Naive thymus-derived CD8-positive, alpha-beta T cell (primary cell): ENCODE results near the gene CHI3L2. TPM values are rescaled to one million over a fixed set of nuclear protein-coding genes. Genes with fewer than 3 reads are reported as not detected.
A peak's percentile ranks its signal among the peaks of the same experiment; 100 is the strongest.

ENCODE experiments used
- ATAC-seq, 2 donors: fragments of 150-1000 bp; cut with Tn5 transposase in 1 of 2; sonication (Bioruptor Pico), chemical (Tn5 transposase) in 1 of 2; 1 replicate in 1 of 2; 2 replicates in 1 of 2; pipeline ENCODE4 v1.10.0; 2021; ENCODE audit warnings: mild to moderate bottlenecking in 2 of 2, moderate library complexity in 2 of 2
- POLR2A ChIA-PET: fragments of 350-600 bp; sonication (Branson Sonifier 250); formaldehyde crosslinking; loops from one replicate; lab custom pipeline; 2021; ENCODE audit warnings: antibody characterized with exemption; lab: Charles Lee
- DNase-seq, 10 donors: peaks; one replicate each; pipeline versions ENCODE4 v3.0.0 to v3.0.0-alpha.2; 2020 to 2022
- H3K27ac Mint-ChIP-seq, 10 donors: one replicate each; pipeline ENCODE4 v1.8.0; 2020 to 2022; ENCODE audit warnings: mild to moderate bottlenecking in 10 of 10, mixed read lengths in 10 of 10, moderate library complexity in 4 of 10, inconsistent platforms in 1 of 10
- H3K27me3 Mint-ChIP-seq, 5 donors: one replicate each; pipeline ENCODE4 v1.8.0; 2021 to 2022; ENCODE audit warnings: mixed read lengths in 5 of 5
- H3K36me3 Mint-ChIP-seq, 3 donors: one replicate each; pipeline ENCODE4 v1.8.0; 2020 to 2022; ENCODE audit warnings: mixed read lengths in 3 of 3, mild to moderate bottlenecking in 2 of 3, inconsistent platforms in 1 of 3
- H3K4me1 Mint-ChIP-seq, 4 donors: one replicate each; pipeline ENCODE4 v1.8.0; 2021 to 2022; ENCODE audit warnings: mixed read lengths in 4 of 4
- H3K4me3 Mint-ChIP-seq, 10 donors: one replicate each; pipeline ENCODE4 v1.8.0; 2020 to 2022; ENCODE audit warnings: mild to moderate bottlenecking in 10 of 10, mixed read lengths in 10 of 10, moderate library complexity in 6 of 10, inconsistent platforms in 1 of 10
- H3K9me3 Mint-ChIP-seq, 9 donors: one replicate each; pipeline ENCODE4 v1.8.0; 2020 to 2022; ENCODE audit warnings: mixed read lengths in 9 of 9, mild to moderate bottlenecking in 3 of 9, inconsistent platforms in 1 of 9, moderate library complexity in 1 of 9
- polyA plus RNA-seq, 3 donors: library from polyadenylated mRNA; unstranded; fragments of 300-500 nt; fragmentation: Illumina TruSeq; gene quantifications; one replicate each; pipeline ENCODE4 v1.2.3, GENCODE V29; 2021
- total RNA-seq, 8 experiments: library from RNA in 2 of 8; stranded (reverse) in 2 of 8; gene quantifications; one replicate each; pipeline ENCODE4 v1.2.3 and lab custom pipeline; 2021 to 2026

Gene CHI3L2
- total RNA-seq (1 to 10 TPM; 5.7 to 6.5 TPM), polyA plus RNA-seq (10 to 100 TPM; 45.4 to 69.0 (median 48.6) TPM), total RNA-seq (lab: John Stamatoyannopoulos, UW) (4.0 to 20.2 (median 7.9) reads per million in 6 experiments)

- Mint-ChIP-seq H3K27ac (peak within 1 kb of the TSS; percentile 32 to 98 (median 96)), H3K36me3 (peaks cover 0 to 6% (median 0%) of the 10 kb centered on the region in 3 donors), H3K9me3 (peaks cover 0 to 8% (median 0%) of the 10 kb centered on the region in 9 donors), H3K4me3 (peak within 1 kb of the TSS; percentile 19 to 85 (median 70)), H3K27me3 (no peaks in the 10 kb centered on the region), H3K4me1 (peaks cover 41 to 95% (median 88%) of the 10 kb centered on the region in 4 donors)
- no peak for DNase-seq
- POLR2A ChIA-PET, result interaction anchor here (0.6 to 23.4 kb wide), 6 partner anchors 9 to 103 kb away, joined by 3 to 1200 read pairs (median 8); partner anchors contain the start of gene DENND2D
- no peak for ATAC-seq
These were observed at the start of gene CHI3L2 for GRCh38 chr1:111227434-111227833. Gene CHI3L2, plus strand, starts transcription at chr1:111227713. Its CDS starts 17 bp downstream, at chr1:111227730.

- Mint-ChIP-seq H3K4me1 (peaks cover 23 to 65% (median 59%) of the 10 kb centered on the region in 4 donors), H3K9me3 (no peaks in the 10 kb centered on the region), H3K36me3 (peaks cover 6 to 79% (median 7%) of the 10 kb centered on the region in 3 donors), H3K27ac (peak overlapping the region; percentile 71 to 97 (median 83)), H3K4me3 (no peak overlapping the region), H3K27me3 (no peaks in the 10 kb centered on the region)
- ATAC-seq (no peak), DNase-seq (no peak)
- POLR2A ChIA-PET, result interaction anchor here (0.6 to 16.0 kb wide), 2 partner anchors 18 to 270 kb away, joined by 3 to 221 read pairs; partner anchors contain the start of gene DENND2D
These were observed 47.5 kb upstream of the CHI3L2 start for GRCh38 chr1:111179968-111180533.

DNA sequence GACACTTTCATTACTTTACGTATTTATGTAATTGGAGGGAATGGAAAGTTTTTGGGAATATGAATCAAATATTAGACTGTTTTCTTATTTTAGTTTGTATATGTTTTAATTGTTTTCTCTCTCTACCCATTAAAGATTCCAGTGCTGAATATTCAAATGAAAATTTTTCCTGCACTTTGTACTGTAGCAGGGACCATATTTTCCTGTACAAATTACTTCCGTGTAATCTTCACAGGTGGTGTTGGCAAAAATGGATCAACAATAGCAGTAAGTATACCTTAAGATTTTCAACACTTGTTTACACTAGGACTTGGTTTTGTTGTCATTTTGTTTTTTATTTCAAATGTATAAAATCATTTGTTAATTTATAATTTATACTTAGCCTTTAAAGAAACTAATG, 45.5 kb upstream of the CHI3L2 start:
- Mint-ChIP-seq H3K9me3 (no peaks in the 10 kb centered on the region), H3K4me1 (peaks cover 33 to 75% (median 75%) of the 10 kb centered on the region in 4 donors), H3K4me3 (no peak overlapping the region), H3K27me3 (no peaks in the 10 kb centered on the region), H3K36me3 (peaks cover 0 to 80% (median 12%) of the 10 kb centered on the region in 3 donors), H3K27ac (peak overlapping the region; percentile 35 to 97 (median 76))
- ATAC-seq (no peak), DNase-seq (no peak)
- POLR2A ChIA-PET, result interaction anchor here (1.4 to 16.0 kb wide), 4 partner anchors 16 to 40 kb away, joined by 7 to 221 read pairs (median 8); partner anchors contain the start of gene DENND2D

DNA sequence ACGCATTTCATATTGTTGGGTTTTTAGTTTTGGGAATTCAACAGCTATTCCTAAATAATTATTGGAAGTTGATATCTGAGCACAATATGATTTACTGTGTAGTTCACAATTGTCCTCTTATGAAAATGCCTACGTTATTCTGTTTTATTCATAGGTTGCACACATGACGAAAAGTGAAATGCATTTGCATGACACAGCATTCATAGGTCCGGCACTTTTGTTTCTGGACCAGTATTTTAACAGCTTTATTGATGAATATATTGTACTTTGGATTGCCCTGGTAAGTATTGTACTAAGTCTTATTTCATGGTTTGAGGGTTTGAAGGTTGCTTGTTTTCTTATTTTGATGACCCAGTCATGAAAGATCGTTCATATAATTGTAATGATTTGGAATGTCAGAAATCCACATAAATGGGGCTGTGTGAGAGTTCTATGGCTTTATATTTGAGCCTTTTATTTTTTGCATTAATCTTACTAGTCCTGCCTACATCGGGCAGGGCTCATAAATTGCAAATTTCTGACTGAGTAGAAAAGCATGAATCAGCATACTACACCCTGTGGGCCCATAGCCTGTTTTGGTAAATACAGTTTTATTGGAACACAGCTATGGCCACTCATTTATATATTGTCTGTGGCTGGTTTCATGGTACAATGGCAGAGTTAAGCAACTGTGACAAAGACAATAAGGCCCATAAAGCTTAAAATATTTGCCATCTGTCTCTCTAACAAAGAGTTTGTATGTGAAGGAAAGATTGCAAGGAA, 44.0 kb upstream of the CHI3L2 start:
- ATAC-seq (no peak), DNase-seq (no peak)
- Mint-ChIP-seq H3K4me3 (no peak overlapping the region), H3K36me3 (peaks cover 0 to 85% (median 19%) of the 10 kb centered on the region in 3 donors), H3K27ac (peak overlapping the region; percentile 24 to 97 (median 72)), H3K4me1 (peaks cover 43 to 87% (median 85%) of the 10 kb centered on the region in 4 donors), H3K9me3 (no peaks in the 10 kb centered on the region), H3K27me3 (no peaks in the 10 kb centered on the region)
- POLR2A ChIA-PET, result interaction anchor here (0.6 to 16.0 kb wide), 7 partner anchors 9 to 45 kb away, joined by 3 to 221 read pairs (median 7); partner anchors contain the start of gene DENND2D

DNA sequence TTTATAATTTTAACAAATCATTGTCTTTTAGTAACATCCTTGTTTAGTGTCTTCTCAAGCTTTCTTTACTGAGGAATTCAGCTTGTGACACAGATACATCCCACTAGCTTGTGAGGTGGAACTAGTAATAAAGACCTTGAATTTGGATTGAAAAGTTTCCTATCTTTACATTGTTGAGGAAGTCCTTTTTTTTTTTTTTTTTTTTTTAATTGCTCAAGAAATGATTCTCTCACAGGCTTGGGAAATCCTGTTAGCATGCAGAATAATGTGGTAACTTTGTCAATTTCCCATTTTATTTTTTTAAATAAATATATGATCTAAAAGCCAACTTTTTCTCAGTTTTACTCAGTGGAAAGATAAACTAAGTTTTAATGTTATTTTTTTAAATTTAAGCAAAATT, 42.9 kb upstream of the CHI3L2 start:
- DNase-seq (no peak), ATAC-seq (no peak)
- Mint-ChIP-seq H3K4me3 (no peak overlapping the region), H3K36me3 (peaks cover 0 to 87% (median 26%) of the 10 kb centered on the region in 3 donors), H3K9me3 (no peaks in the 10 kb centered on the region), H3K27me3 (no peaks in the 10 kb centered on the region), H3K4me1 (peaks cover 45 to 91% (median 89%) of the 10 kb centered on the region in 4 donors), H3K27ac (peak overlapping the region in 6 of 10 donors; percentile 7 to 97 (median 40))
- POLR2A ChIA-PET, result interaction anchor here (0.7 to 16.0 kb wide), 5 partner anchors 11 to 38 kb away, joined by 3 to 221 read pairs (median 4); partner anchors contain the start of gene DENND2D

GRCh38 chr1:111190931-111191451, 36.5 kb upstream of the CHI3L2 start:
- no peak for DNase-seq
- Mint-ChIP-seq H3K27ac (peak overlapping the region; percentile 78 to 99 (median 96)), H3K36me3 (peaks cover 30 to 100% (median 75%) of the 10 kb centered on the region in 3 donors), H3K27me3 (no peaks in the 10 kb centered on the region), H3K9me3 (no peaks in the 10 kb centered on the region), H3K4me3 (peak overlapping the region in 8 of 10 donors; percentile 30 to 100 (median 84)), H3K4me1 (peaks cover 67 to 100% (median 99%) of the 10 kb centered on the region in 4 donors)
- POLR2A ChIA-PET, result interaction anchor here (0.5 to 20.0 kb wide), 9 partner anchors 4 to 258 kb away, joined by 3 to 1200 read pairs (median 6); partner anchors contain the start of genes CEPT1, CHI3L2, DENND2D and DRAM2
- no peak for ATAC-seq

- Mint-ChIP-seq H3K4me3 (peak overlapping the region in 9 of 10 donors; percentile 7 to 100 (median 99)), H3K27ac (peak overlapping the region; percentile 78 to 99 (median 96)), H3K9me3 (no peaks in the 10 kb centered on the region), H3K36me3 (peaks cover 35 to 100% (median 80%) of the 10 kb centered on the region in 3 donors), H3K27me3 (no peaks in the 10 kb centered on the region), H3K4me1 (peaks cover 71 to 100% (median 99%) of the 10 kb centered on the region in 4 donors)
- POLR2A ChIA-PET, result interaction anchor here (0.8 to 20.0 kb wide), 8 partner anchors 5 to 257 kb away, joined by 3 to 1200 read pairs (median 14); partner anchors contain the start of genes CEPT1, CHI3L2, DENND2D and DRAM2
- DNase-seq, result no peak
- ATAC-seq, result no peak
These were observed 36.0 kb upstream of the CHI3L2 start for GRCh38 chr1:111191496-111191895.

- peak overlapping the region; percentile 78 to 99 (median 96) for H3K27ac Mint-ChIP-seq
- POLR2A ChIA-PET, result interaction anchor here (0.8 to 20.0 kb wide), 8 partner anchors 5 to 257 kb away, joined by 3 to 1200 read pairs (median 14); partner anchors contain the start of genes CEPT1, CHI3L2, DENND2D and DRAM2
These were observed 35.4 kb upstream of the CHI3L2 start for GRCh38 chr1:111192074-111192473.

DNA sequence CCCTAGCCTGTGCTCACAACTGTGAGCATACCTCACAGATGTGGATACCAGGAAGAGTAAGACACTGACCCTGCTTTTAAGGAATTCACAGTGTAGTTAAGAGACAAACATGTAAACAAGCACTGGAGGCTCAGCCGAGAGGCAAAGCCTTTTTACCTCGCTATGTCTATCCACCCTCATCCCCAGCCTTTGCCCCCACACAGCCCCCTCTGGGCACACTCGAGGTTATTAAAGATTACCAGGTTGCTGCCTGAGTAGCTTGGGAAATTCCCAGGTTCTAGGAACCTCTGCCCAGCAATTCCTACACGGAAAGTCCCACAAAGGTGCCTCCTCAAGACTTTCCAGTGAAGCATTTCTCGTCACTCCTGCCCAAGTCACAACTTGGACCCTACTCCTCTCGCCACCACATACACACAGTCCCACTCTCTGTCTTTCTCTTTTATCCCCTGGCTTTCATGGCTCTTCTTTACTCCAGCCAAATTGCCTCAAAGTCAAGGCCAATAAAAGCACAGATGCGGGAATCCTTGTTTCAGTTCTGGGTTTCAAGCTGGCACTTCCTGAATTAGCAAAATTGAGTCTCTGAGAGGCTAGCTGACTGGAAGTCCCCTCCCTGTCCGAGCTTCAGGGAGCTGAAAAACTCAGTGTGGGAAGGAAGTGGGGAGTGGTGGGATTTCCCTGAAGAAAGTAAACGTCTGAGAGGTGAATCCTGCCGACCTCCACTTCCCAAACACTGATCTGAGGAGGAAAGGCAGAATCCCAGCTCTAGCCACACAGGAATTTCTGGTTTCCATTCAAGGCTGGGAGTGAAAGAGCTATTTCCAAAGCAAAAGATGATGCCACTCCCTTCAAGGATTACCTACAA, 34.6 kb upstream of the CHI3L2 start:
- H3K36me3 Mint-ChIP-seq, result peaks cover 46 to 100% (median 88%) of the 10 kb centered on the region in 3 donors
- POLR2A ChIA-PET, result interaction anchor here (1.8 to 20.0 kb wide), 6 partner anchors 5 to 58 kb away, joined by 5 to 1200 read pairs (median 121); partner anchors contain the start of genes CEPT1, CHI3L2, DENND2D and DRAM2
- H3K4me1 Mint-ChIP-seq, result peaks cover 76 to 100% (median 98%) of the 10 kb centered on the region in 4 donors
- ATAC-seq (peak in 1 of 2 donors; percentile 39), DNase-seq (no peak)
- H3K9me3 Mint-ChIP-seq, result no peaks in the 10 kb centered on the region
- no peaks in the 10 kb centered on the region for H3K27me3 Mint-ChIP-seq
- peak overlapping the region; percentile 56 to 100 (median 98) for H3K4me3 Mint-ChIP-seq
- peak overlapping the region; percentile 78 to 99 (median 96) for H3K27ac Mint-ChIP-seq

More at GRCh38 chr1:111192074-111192473, 35.4 kb upstream of the CHI3L2 start:
- Mint-ChIP-seq H3K4me1 (peaks cover 73 to 100% (median 99%) of the 10 kb centered on the region in 4 donors), H3K27me3 (no peaks in the 10 kb centered on the region), H3K9me3 (no peaks in the 10 kb centered on the region), H3K36me3 (peaks cover 38 to 100% (median 82%) of the 10 kb centered on the region in 3 donors), H3K4me3 (peak overlapping the region; percentile 7 to 100 (median 98))
- no peak for ATAC-seq
- no peak for DNase-seq

DNA sequence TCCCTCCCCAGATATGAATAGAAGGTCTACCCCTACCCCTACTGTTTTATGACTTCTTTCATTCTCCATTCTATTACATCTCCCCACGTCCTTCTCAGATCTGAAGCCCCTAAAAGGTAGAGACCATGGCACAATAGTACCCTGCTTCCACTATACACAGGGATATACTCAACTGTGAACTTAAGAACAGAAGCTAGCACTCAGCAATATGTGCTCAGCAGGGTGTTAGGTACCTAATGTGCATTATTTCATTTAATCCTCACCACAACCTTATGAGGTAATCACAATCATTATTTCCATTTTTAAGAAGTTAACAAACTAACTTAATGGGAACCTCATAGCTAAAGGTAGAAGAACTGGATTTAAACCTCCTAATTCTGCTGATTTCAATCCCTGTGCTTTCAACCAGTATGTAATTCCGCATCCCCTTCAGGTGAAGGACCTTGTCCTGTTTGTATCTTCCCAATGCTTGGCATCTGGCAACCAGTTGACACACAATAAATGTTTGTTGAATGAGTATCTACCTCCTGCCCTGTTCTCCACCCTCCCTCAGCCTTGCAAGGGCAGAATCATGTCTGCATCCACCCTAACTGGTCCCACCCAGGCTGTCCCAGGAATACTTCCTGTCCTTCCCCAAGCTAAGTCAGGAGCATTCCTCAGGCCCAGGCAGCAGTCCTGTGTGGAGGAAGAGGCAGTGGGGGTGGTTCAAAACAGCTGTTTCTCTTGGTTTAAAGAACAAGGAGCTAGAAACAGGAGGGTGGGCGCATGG, 33.6 kb upstream of the CHI3L2 start:
- ATAC-seq (no peak), DNase-seq (no peak)
- H3K9me3 Mint-ChIP-seq, result no peaks in the 10 kb centered on the region
- peaks cover 56 to 100% (median 88%) of the 10 kb centered on the region in 3 donors for H3K36me3 Mint-ChIP-seq
- peak overlapping the region; percentile 72 to 100 (median 99) for H3K4me3 Mint-ChIP-seq
- H3K4me1 Mint-ChIP-seq, result peaks cover 68 to 100% (median 88%) of the 10 kb centered on the region in 4 donors
- peak overlapping the region; percentile 78 to 99 (median 96) for H3K27ac Mint-ChIP-seq
- POLR2A ChIA-PET, result interaction anchor here (1.1 to 20.0 kb wide), 5 partner anchors 4 to 141 kb away, joined by 4 to 1200 read pairs (median 221); partner anchors contain the start of genes CEPT1, CHI3L2, DENND2D and DRAM2
- no peaks in the 10 kb centered on the region for H3K27me3 Mint-ChIP-seq
